Duodenal mucosa (tissue), 2 donors: Measurements from ENCODE around the gene PTBP2.

ENCODE experiments used
- H3K27ac ChIP-seq: one replicate; pipeline ENCODE4 v1.7.0; 2013; ENCODE audit warnings: low read depth, low read length
- H3K27me3 ChIP-seq, 2 donors: one replicate each; pipeline ENCODE4 v1.7.0; 2013; ENCODE audit warnings: low read length in 2 of 2, control low read depth in 1 of 2; ENCODE audit not compliant: insufficient read depth in 2 of 2, control insufficient read depth in 1 of 2
- H3K36me3 ChIP-seq, 2 donors: one replicate each; pipeline ENCODE4 v1.7.0; 2013; ENCODE audit warnings: low read length in 2 of 2, control low read depth in 1 of 2; ENCODE audit not compliant: insufficient read depth in 2 of 2, control insufficient read depth in 1 of 2
- H3K4me1 ChIP-seq, 2 donors: one replicate each; pipeline ENCODE4 v1.7.0; 2013; ENCODE audit warnings: low read length in 2 of 2, control low read depth in 1 of 2; ENCODE audit not compliant: insufficient read depth in 2 of 2, control insufficient read depth in 1 of 2
- H3K4me3 ChIP-seq, 2 donors: one replicate each; pipeline ENCODE4 v1.7.0; 2013; ENCODE audit warnings: low read length in 2 of 2, low read depth in 1 of 2
- H3K9ac ChIP-seq, 2 donors: one replicate each; pipeline ENCODE4 v1.7.0; 2013; ENCODE audit warnings: low read length in 2 of 2, low read depth in 1 of 2
- H3K9me3 ChIP-seq, 2 donors: one replicate each; pipeline ENCODE4 v1.7.0; 2013; ENCODE audit warnings: low read length in 2 of 2, control low read depth in 1 of 2; ENCODE audit not compliant: control insufficient read depth in 1 of 2

PTBP2 gene

GRCh38 chr1:96808191-96808590, 86.6 kb downstream of the PTBP2 start:
- H3K27ac ChIP-seq, result no peak overlapping the region
- no peaks in the 10 kb centered on the region for H3K9me3 ChIP-seq
- peaks cover 0 to 3% of the 10 kb centered on the region in 2 donors for H3K4me1 ChIP-seq
- H3K9ac ChIP-seq, result no peak overlapping the region
- peaks cover 0 to 26% of the 10 kb centered on the region in 2 donors for H3K36me3 ChIP-seq
- no peak overlapping the region for H3K4me3 ChIP-seq
- H3K27me3 ChIP-seq, result no peaks in the 10 kb centered on the region

- Histone ChIP-seq H3K36me3 (peaks cover 5 to 9% of the 10 kb centered on the region in 2 donors), H3K4me3 (no peak overlapping the region)
Measured at GRCh38 chr1:96815914-96816313, 94.3 kb downstream of the PTBP2 start.

GRCh38 chr1:96820107-96820506, 98.5 kb downstream of the PTBP2 start:
- H3K4me3 ChIP-seq, result no peak overlapping the region
- no peaks in the 10 kb centered on the region for H3K9me3 ChIP-seq
- no peak overlapping the region for H3K9ac ChIP-seq
- H3K36me3 ChIP-seq, result peaks cover under 1 to 5% of the 10 kb centered on the region in 2 donors
- H3K27ac ChIP-seq, result no peak overlapping the region
- no peaks in the 10 kb centered on the region for H3K27me3 ChIP-seq
- no peaks in the 10 kb centered on the region for H3K4me1 ChIP-seq

More at GRCh38 chr1:96815914-96816313, 94.3 kb downstream of the PTBP2 start:
- H3K4me1 ChIP-seq, result no peaks in the 10 kb centered on the region
- H3K9ac ChIP-seq, result no peak overlapping the region
- H3K27ac ChIP-seq, result no peak overlapping the region
- no peaks in the 10 kb centered on the region for H3K27me3 ChIP-seq
- no peaks in the 10 kb centered on the region for H3K9me3 ChIP-seq

- Histone ChIP-seq H3K27me3 (no peaks in the 10 kb centered on the region), H3K4me1 (no peaks in the 10 kb centered on the region), H3K36me3 (peaks cover 0 to 5% of the 10 kb centered on the region in 2 donors), H3K27ac (no peak overlapping the region), H3K9ac (no peak overlapping the region), H3K9me3 (no peaks in the 10 kb centered on the region), H3K4me3 (no peak overlapping the region)
Measured at GRCh38 chr1:96820671-96821070, 99.1 kb downstream of the PTBP2 start.

GRCh38 chr1:96825231-96825630, 103.6 kb downstream of the PTBP2 start:
- H3K4me3 ChIP-seq, result no peak overlapping the region
- no peaks in the 10 kb centered on the region for H3K9me3 ChIP-seq
- H3K27ac ChIP-seq, result no peak overlapping the region
- no peaks in the 10 kb centered on the region for H3K4me1 ChIP-seq
- no peak overlapping the region for H3K9ac ChIP-seq
- H3K27me3 ChIP-seq, result no peaks in the 10 kb centered on the region
- no peaks in the 10 kb centered on the region for H3K36me3 ChIP-seq

- Histone ChIP-seq H3K36me3 (no peaks in the 10 kb centered on the region), H3K9me3 (no peaks in the 10 kb centered on the region), H3K27ac (no peak overlapping the region), H3K4me1 (no peaks in the 10 kb centered on the region), H3K27me3 (no peaks in the 10 kb centered on the region), H3K9ac (no peak overlapping the region), H3K4me3 (no peak overlapping the region)
Measured at GRCh38 chr1:96825950-96826576, 104.5 kb downstream of the PTBP2 start.

- H3K9ac ChIP-seq, result no peak overlapping the region
- no peaks in the 10 kb centered on the region for H3K36me3 ChIP-seq
- H3K4me1 ChIP-seq, result no peaks in the 10 kb centered on the region
- H3K9me3 ChIP-seq, result no peaks in the 10 kb centered on the region
- no peak overlapping the region for H3K4me3 ChIP-seq
- H3K27ac ChIP-seq, result no peak overlapping the region
- no peaks in the 10 kb centered on the region for H3K27me3 ChIP-seq
Measured at GRCh38 chr1:96833376-96833775, 111.8 kb downstream of the PTBP2 start.

- H3K27me3 ChIP-seq, result no peaks in the 10 kb centered on the region
Measured at GRCh38 chr1:96834986-96835385, 113.4 kb downstream of the PTBP2 start.

GRCh38 chr1:96837057-96837780, 115.6 kb downstream of the PTBP2 start:
- Histone ChIP-seq H3K9ac (no peak overlapping the region), H3K27ac (no peak overlapping the region), H3K27me3 (no peaks in the 10 kb centered on the region), H3K4me3 (no peak overlapping the region), H3K4me1 (no peaks in the 10 kb centered on the region), H3K9me3 (no peaks in the 10 kb centered on the region), H3K36me3 (no peaks in the 10 kb centered on the region)

More at GRCh38 chr1:96834986-96835385, 113.4 kb downstream of the PTBP2 start:
- Histone ChIP-seq H3K4me3 (no peak overlapping the region), H3K9ac (no peak overlapping the region), H3K36me3 (no peaks in the 10 kb centered on the region), H3K4me1 (no peaks in the 10 kb centered on the region), H3K9me3 (no peaks in the 10 kb centered on the region), H3K27ac (no peak overlapping the region)

- Histone ChIP-seq H3K4me1 (no peaks in the 10 kb centered on the region), H3K4me3 (no peak overlapping the region), H3K36me3 (no peaks in the 10 kb centered on the region), H3K27ac (no peak overlapping the region), H3K9ac (no peak overlapping the region), H3K27me3 (no peaks in the 10 kb centered on the region), H3K9me3 (no peaks in the 10 kb centered on the region)
Measured at GRCh38 chr1:96837781-96838216, 116.2 kb downstream of the PTBP2 start.
